Measurements from ENCODE around the gene ZC3H12D. TPM values are rescaled to one million over a fixed set of nuclear protein-coding genes. Genes with fewer than 3 reads are reported as not detected.

Gene ZC3H12D
- total and polyA plus RNA-seq, 2 of the 13 experiments (the other 11 are each of a cell fraction or from before 2014, with no cell fraction given): 1.2 to 2.7 TPM

DNA sequence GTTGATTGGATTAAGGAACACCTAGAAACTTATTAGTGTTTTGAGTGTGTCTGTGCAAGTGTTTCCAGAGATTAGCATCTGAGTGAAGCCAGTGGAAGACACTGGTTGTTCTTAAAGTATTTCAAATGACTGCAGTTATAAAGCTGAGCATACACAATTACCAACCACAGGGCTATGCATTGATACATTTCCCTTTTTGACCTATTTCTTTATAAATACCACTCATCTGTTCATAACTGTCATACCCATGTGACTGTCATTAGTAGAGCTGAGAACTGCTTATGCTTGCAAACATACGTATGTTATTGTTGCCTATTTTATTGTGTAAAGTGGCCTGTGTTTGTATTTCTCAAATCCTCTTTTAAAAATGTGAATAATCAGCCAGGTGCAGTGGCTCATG is 15.3 kb upstream of the ZC3H12D start:
- BruUV-seq (replicated peaks): no TSS peak
- H4K20me1 ChIP-seq (ENCODE audit: insufficient read depth, low read length): no peaks in the 10 kb centered on the region
- POLR2A ChIA-PET: interaction anchor here (0.7 kb wide), 1 partner anchor 64 kb away, joined by 3 read pairs; no protein-coding TSS in a partner anchor
- no peak overlapping the region for H3K27ac ChIP-seq (ENCODE audit: extremely low read length, insufficient read depth, low read length)
- peaks cover 0 to 5% of the 10 kb centered on the region in 2 experiments; a peak in 3 of 5 replicates for H3K36me3 ChIP-seq (replicated peaks in 1 of 2; ENCODE audit: control insufficient read depth in 1 of 2, insufficient read depth in 2 of 2, low read length in 2 of 2)
- in situ Hi-C loops (cut with HindIII; ENCODE audit: extremely low pct_ligation_motif_present, low pct_unique_long_range_greater_than_20kb) (no loop called here), intact Hi-C loops (cut with micrococcal nuclease; ENCODE audit: unreplicated experiment) (no loop called here)
- FAIRE-seq (no peak), DNase-seq (ENCODE audit: low spot score) (no peak), ATAC-seq (no peak)
- H3K27me3 ChIP-seq (ENCODE audit: control insufficient read depth in 1 of 2, insufficient read depth in 2 of 2, low read length in 2 of 2): no peaks in the 10 kb centered on the region
- CTCF ChIA-PET (ENCODE audit: low intra/inter-chr PET ratio, low total read pairs): no interaction called here
- no peaks in the 10 kb centered on the region for H3K79me2 ChIP-seq (ENCODE audit: insufficient read depth, low read length)
- no peak overlapping the region for H3K9ac ChIP-seq (ENCODE audit: insufficient read depth, low read depth, low read length)
- no peak overlapping the region for H3K4me3 ChIP-seq (replicated peaks in 1 of 3; ENCODE audit: insufficient read depth in 1 of 3, low read depth in 2 of 3, low read length in 3 of 3)
- no peaks in the 10 kb centered on the region for H3K9me3 ChIP-seq (ENCODE audit: low read length)
- H3K4me2 ChIP-seq (ENCODE audit: low read depth, low read length): no peak overlapping the region
- H3K4me1 ChIP-seq (ENCODE audit: insufficient read depth, low read length): peaks cover 22% of the 10 kb centered on the region
- H2AFZ ChIP-seq (ENCODE audit: low read length): no peak overlapping the region
- 96% methylated on average over 1 of the region's 1 CpG for WGBS (ENCODE audit: low lambda C conversion rate)
- no peak for TF ChIP-seq GABPA (IDR thresholded peaks at IDR 0.05; ENCODE audit: low read depth, low read length)
- TF ChIP-seq GABPA (CRISPR knock-in tag; IDR thresholded peaks at IDR 0.05; ENCODE audit: low read depth): no peak
- TF ChIP-seq, protein P1, sequence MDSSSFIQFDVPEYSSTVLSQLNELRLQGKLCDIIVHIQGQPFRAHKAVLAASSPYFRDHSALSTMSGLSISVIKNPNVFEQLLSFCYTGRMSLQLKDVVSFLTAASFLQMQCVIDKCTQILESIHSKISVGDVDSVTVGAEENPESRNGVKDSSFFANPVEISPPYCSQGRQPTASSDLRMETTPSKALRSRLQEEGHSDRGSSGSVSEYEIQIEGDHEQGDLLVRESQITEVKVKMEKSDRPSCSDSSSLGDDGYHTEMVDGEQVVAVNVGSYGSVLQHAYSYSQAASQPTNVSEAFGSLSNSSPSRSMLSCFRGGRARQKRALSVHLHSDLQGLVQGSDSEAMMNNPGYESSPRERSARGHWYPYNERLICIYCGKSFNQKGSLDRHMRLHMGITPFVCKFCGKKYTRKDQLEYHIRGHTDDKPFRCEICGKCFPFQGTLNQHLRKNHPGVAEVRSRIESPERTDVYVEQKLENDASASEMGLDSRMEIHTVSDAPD (CRISPR knock-in tag; IDR thresholded peaks at IDR 0.05): no peak
- TF ChIP-seq ZNF282 (IDR thresholded peaks at IDR 0.05; ENCODE audit: partially characterized antibody): no peak
- no peak for TF ChIP-seq ZBTB20 (CRISPR knock-in tag; IDR thresholded peaks at IDR 0.05; ENCODE audit: borderline replicate concordance, low read depth)
- TF ChIP-seq ZNF280D (CRISPR knock-in tag; IDR thresholded peaks at IDR 0.05): no peak
- TF ChIP-seq NKX3-1 (CRISPR knock-in tag; IDR thresholded peaks at IDR 0.05): no peak
- no peak for TF ChIP-seq ZBTB43 (CRISPR knock-in tag; conservative IDR thresholded peaks at IDR 0.05)
- TF ChIP-seq NR3C1 (CRISPR knock-in tag; IDR thresholded peaks at IDR 0.05): no peak
- TF ChIP-seq NCOA2 (CRISPR knock-in tag; IDR thresholded peaks at IDR 0.05): no peak
- TF ChIP-seq, protein P2, sequence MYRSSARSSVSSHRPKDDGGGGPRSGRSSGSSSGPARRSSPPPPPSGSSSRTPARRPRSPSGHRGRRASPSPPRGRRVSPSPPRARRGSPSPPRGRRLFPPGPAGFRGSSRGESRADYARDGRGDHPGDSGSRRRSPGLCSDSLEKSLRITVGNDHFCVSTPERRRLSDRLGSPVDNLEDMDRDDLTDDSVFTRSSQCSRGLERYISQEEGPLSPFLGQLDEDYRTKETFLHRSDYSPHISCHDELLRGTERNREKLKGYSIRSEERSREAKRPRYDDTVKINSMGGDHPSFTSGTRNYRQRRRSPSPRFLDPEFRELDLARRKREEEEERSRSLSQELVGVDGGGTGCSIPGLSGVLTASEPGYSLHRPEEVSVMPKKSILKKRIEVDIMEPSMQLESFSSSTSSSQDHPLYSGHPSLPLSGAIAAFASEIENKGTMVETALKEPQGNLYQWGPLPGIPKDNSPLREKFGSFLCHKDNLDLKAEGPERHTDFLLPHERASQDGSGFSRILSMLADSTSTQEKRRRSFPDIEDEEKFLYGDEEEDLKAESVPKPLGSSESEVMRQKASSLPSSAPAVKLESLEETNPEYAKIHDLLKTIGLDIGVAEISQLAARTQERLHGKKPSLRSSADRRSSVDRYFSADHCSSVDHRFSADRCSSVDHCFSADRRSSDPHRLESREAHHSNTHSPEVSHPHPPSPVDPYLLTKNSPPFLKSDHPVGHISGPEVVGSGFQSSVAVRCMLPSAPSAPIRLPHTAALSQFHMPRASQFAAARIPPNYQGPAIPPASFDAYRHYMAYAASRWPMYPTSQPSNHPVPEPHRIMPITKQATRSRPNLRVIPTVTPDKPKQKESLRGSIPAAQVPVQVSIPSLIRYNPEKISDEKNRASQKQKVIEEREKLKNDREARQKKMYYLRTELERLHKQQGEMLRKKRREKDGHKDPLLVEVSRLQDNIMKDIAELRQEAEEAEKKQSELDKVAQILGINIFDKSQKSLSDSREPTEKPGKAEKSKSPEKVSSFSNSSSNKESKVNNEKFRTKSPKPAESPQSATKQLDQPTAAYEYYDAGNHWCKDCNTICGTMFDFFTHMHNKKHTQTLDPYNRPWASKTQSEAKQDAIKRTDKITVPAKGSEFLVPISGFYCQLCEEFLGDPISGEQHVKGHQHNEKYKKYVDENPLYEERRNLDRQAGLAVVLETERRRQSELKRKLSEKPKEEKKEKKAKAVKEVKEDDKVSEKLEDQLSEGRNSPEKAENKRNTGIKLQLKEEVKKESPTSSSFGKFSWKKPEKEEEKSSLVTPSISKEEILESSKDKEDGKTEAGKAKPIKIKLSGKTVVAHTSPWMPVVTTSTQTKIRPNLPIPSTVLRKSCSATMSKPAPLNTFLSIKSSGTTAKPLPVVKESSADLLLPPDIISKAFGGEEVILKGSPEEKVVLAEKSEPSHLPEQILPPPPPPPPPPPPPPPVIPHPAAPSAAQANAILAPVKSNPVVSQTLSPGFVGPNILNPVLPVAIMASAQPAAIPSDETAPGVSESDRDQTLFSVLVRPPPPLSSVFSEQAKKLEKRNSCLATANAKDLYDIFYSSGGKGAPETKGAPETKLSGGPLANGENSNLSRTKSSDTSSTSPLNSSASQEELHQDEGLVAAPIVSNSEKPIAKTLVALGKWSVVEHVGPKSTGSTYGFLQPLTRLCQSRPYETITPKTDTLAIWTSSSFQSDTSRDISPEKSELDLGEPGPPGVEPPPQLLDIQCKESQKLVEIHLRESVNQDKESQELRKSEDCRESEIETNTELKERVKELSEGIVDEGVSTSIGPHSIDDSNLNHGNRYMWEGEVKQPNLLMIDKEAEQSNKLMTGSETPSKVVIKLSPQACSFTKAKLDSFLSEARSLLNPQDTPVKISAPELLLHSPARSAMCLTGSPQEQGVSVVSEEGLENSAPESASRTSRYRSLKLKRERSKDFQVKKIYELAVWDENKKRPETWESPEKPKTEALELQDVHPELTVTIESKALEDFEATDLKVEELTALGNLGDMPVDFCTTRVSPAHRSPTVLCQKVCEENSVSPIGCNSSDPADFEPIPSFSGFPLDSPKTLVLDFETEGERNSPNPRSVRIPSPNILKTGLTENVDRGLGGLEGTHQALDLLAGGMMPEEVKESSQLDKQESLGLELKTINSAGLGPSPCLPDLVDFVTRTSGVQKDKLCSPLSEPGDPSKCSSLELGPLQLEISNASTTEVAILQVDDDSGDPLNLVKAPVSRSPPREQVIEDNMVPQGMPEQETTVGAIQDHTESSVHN (CRISPR knock-in tag; IDR thresholded peaks at IDR 0.05): no peak
- TF ChIP-seq SUZ12 (IDR thresholded peaks at IDR 0.05; ENCODE audit: low read depth, low read length): no peak

All from HepG2 (cell line).